HUES6 (cell line): ENCODE results near the gene ZNF236.
"Not testable (repeated sequence)": the region's sequence is repeated elsewhere in the genome, so short reads cannot be mapped to it uniquely, and the experiment has no call there.

ENCODE experiments used
- H3K27ac ChIP-seq: 2 replicates; pipeline ENCODE4 v1.7.0; 2013; ENCODE audit warnings: low read depth, mild to moderate bottlenecking, low read length, inconsistent platforms
- H3K27me3 ChIP-seq: 2 replicates; pipeline ENCODE4 v1.6.1; 2013; ENCODE audit warnings: low read length; ENCODE audit not compliant: control insufficient read depth, insufficient read depth
- H3K36me3 ChIP-seq: 2 replicates; pipeline ENCODE4 v1.6.1; 2013; ENCODE audit warnings: low read length; ENCODE audit not compliant: control insufficient read depth, insufficient read depth
- H3K4me1 ChIP-seq: 2 replicates; pipeline ENCODE4 v1.6.1; 2013; ENCODE audit warnings: low read length; ENCODE audit not compliant: control insufficient read depth, insufficient read depth
- H3K4me3 ChIP-seq: 2 replicates; pipeline ENCODE4 v1.5.1; 2013; ENCODE audit warnings: low read depth, low read length
- H3K9ac ChIP-seq: one replicate; pipeline ENCODE4 v1.6.1; 2013; ENCODE audit warnings: mild to moderate bottlenecking, low read length
- H3K9me3 ChIP-seq: 2 replicates; pipeline ENCODE4 v1.6.1; 2013; ENCODE audit warnings: low read depth, low read length; ENCODE audit not compliant: control insufficient read depth, insufficient read depth

ZNF236 gene

DNA sequence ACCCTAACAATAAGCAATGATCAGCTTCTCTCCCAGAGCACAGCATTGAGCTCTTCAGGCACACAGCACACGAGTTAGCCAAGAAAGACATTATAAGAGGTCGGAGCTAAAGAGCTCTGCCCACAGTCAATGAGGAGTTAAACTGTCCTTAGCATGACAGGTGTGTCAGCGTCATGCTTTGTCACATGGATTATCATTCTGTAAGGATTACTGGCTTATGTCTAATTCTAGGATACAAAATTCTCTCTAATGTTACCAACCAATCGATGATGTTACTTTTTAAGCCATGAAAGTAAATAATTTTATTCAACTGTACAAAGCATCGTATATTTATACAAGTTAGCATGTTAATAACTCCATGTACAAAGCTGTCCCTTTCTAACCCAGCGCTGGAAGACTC is 108.8 kb downstream of the ZNF236 start:
- H3K27ac ChIP-seq: no peak overlapping the region
- no peak overlapping the region for H3K9ac ChIP-seq
- peaks cover 39% of the 10 kb centered on the region for H3K36me3 ChIP-seq
- no peaks in the 10 kb centered on the region for H3K27me3 ChIP-seq
- H3K4me1 ChIP-seq: no peaks in the 10 kb centered on the region
- H3K4me3 ChIP-seq: no peak overlapping the region
- H3K9me3 ChIP-seq: no peaks in the 10 kb centered on the region

DNA sequence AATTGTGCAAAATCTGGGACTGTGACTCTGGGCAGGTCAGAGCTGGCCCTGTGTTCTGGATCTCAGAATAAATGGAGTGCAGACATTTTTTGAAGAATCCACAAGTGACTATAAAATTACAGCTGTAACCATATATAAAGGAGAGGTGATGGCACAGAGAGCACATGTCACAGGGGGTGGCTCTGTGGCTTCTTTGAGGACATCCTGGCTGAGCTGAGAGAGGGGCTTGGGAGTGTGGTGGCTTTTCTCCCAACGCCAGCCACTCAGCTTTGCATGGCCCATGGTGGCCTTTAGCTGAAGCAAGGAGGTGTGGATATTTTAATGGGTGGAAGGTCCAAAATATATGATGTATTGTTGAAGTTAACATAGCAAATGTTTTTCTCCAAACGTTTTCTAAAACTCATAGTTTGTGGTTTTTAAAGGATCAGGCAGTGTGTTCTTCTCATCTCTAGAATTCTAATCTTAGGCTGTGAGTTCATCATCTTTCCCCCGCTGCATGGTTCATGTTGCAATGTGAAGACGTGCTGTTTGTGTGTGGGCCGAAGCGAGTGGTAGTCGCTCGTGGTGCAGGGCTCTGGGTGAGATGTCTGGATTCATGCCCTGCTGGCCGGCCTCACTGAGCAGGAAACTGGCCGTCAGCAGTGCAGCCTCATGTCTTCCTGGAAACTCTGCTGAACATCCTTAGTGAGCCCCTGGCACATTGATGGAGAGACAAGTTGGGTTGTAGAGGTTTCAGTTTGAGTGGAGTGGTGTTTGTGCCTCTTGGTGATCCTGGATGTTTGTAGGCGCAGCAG is 109.9 kb downstream of the ZNF236 start:
- peaks cover 36% of the 10 kb centered on the region for H3K36me3 ChIP-seq
- H3K9me3 ChIP-seq: no peaks in the 10 kb centered on the region
- no peaks in the 10 kb centered on the region for H3K4me1 ChIP-seq
- no peak overlapping the region for H3K4me3 ChIP-seq
- no peaks in the 10 kb centered on the region for H3K27me3 ChIP-seq
- H3K9ac ChIP-seq: no peak overlapping the region
- H3K27ac ChIP-seq: no peak overlapping the region

DNA sequence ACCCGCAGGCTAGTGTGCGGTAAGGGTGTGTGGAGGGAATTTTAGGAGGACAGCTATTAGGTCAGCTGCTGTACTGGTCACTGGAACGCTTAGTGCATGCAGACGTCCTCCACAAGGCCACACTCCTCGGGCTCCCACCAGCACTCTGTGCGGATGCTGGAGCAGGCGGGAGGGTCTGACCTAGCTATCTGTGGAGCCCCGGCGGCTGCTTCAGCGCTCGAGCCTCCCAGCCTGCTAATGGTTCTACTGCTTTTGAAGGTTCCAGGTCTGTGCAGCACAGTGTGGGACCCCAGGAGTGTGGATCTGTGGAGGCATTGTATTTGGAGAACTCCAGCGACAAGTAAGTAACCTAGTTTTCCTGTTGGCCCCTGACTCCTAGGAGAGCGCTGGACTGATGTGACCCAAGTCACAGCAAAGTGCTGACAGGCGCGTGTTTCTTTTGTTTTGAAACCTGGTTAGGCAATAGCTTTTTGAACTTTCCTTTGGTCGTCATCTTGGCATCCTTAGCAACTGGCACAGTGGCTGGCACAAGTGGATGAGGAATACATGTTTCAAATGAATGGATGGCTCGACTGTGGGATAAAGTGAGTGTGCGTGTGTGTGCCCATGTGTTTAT is 113.5 kb downstream of the ZNF236 start:
- H3K27ac ChIP-seq: no peak overlapping the region
- peaks cover 45% of the 10 kb centered on the region for H3K36me3 ChIP-seq
- H3K9me3 ChIP-seq: no peaks in the 10 kb centered on the region
- no peak overlapping the region for H3K9ac ChIP-seq
- H3K27me3 ChIP-seq: no peaks in the 10 kb centered on the region
- no peak overlapping the region for H3K4me3 ChIP-seq
- H3K4me1 ChIP-seq: no peaks in the 10 kb centered on the region

DNA sequence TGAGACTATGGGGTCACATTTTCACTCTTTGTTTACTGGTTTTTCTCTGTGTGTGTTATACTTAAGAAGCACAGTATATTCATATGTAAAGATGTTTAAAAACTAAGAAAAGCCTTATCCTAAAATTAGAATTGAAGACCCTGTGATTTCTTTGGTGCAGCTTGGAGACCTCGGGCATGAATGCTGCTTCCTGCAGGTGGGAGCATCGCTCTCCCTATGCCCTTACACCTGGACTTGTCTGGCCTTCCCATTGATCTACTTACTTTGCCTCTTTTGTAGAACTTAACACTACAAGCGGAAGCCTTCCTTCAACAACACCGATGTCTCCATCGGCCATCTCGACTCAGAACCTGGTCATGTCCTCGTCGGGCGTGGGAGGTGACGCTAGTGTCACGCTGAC is 114.5 kb downstream of the ZNF236 start:
- H3K27ac ChIP-seq: no peak overlapping the region
- H3K9me3 ChIP-seq: no peaks in the 10 kb centered on the region
- no peak overlapping the region for H3K9ac ChIP-seq
- H3K36me3 ChIP-seq: peaks cover 43% of the 10 kb centered on the region
- H3K4me1 ChIP-seq: no peaks in the 10 kb centered on the region
- H3K27me3 ChIP-seq: no peaks in the 10 kb centered on the region
- no peak overlapping the region for H3K4me3 ChIP-seq

DNA sequence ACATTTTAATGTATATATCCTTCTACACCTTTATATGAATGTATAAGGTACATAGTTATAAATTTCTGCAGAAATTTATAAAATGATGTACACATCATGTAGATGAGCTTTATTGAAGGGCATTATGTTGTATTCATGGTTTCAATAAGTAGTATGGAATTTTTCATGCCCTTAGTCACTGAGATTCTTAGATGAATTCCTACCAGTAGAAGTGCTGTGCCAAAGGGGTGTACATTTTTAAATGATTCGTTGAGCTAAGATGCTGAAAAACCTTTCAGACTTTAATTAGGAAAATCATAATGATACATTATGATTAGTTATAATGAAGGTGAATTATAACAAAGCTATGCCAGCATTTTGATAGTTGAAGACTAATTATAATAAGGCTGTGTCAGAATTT is 115.2 kb downstream of the ZNF236 start:
- H3K9me3 ChIP-seq: no peaks in the 10 kb centered on the region
- no peak overlapping the region for H3K9ac ChIP-seq
- no peak overlapping the region for H3K27ac ChIP-seq
- H3K36me3 ChIP-seq: peaks cover 37% of the 10 kb centered on the region
- no peak overlapping the region for H3K4me3 ChIP-seq
- H3K4me1 ChIP-seq: no peaks in the 10 kb centered on the region
- H3K27me3 ChIP-seq: no peaks in the 10 kb centered on the region

DNA sequence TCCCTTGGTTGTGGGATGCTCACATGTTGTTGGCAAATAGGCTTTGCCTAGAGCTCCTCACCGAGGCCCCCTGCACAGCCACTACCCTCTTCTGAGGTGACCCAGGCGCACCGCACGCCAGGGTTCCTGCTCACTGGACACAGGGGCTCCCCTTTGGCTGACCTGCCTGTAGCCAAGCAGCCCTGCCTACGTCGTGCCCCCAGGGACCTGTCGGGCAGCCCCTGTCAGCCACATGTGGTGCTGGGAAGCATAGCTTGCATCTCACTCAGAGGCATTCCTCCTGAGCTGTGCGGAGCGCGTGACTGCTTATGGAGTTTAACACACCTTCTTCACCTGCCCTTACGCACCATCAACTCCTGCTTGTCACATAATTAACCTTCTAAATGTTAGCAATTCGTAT is 116.3 kb downstream of the ZNF236 start:
- Histone ChIP-seq H3K9me3 (no peaks in the 10 kb centered on the region), H3K4me1 (no peaks in the 10 kb centered on the region), H3K36me3 (peaks cover 37% of the 10 kb centered on the region)

DNA sequence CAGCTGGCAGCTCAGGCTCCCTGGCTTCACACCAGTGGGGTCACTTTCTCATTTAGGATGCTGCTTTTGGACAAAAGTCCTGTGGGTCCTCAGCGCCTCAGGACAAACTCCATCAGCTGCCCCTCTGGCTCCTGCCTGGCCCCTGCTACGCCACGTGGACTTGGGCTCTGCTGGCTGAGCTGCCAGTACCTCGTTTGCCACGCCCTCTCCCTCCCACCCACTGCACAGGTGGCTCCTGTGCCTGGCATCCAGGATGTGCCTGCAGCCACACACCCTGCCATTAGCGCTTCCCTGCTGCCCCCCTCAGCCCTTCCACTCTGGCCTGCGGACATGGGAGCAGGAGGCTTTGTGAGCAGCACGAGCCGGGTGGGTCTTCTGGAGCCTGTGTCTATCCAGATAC is 118.9 kb downstream of the ZNF236 start:
- H3K4me3 ChIP-seq: no peak overlapping the region
- no peak overlapping the region for H3K9ac ChIP-seq
- H3K4me1 ChIP-seq: no peaks in the 10 kb centered on the region
- H3K27me3 ChIP-seq: no peaks in the 10 kb centered on the region
- H3K36me3 ChIP-seq: peaks cover 36% of the 10 kb centered on the region
- H3K9me3 ChIP-seq: 0 out of 2 replicates have a peak, but pooled peaks cover 6% of the 10 kb centered on the region
- H3K27ac ChIP-seq: no peak overlapping the region

More for the DNA sequence above, 116.3 kb downstream of the ZNF236 start:
- no peak overlapping the region for H3K9ac ChIP-seq
- no peaks in the 10 kb centered on the region for H3K27me3 ChIP-seq
- H3K27ac ChIP-seq: no peak overlapping the region
- H3K4me3 ChIP-seq: no peak overlapping the region

DNA sequence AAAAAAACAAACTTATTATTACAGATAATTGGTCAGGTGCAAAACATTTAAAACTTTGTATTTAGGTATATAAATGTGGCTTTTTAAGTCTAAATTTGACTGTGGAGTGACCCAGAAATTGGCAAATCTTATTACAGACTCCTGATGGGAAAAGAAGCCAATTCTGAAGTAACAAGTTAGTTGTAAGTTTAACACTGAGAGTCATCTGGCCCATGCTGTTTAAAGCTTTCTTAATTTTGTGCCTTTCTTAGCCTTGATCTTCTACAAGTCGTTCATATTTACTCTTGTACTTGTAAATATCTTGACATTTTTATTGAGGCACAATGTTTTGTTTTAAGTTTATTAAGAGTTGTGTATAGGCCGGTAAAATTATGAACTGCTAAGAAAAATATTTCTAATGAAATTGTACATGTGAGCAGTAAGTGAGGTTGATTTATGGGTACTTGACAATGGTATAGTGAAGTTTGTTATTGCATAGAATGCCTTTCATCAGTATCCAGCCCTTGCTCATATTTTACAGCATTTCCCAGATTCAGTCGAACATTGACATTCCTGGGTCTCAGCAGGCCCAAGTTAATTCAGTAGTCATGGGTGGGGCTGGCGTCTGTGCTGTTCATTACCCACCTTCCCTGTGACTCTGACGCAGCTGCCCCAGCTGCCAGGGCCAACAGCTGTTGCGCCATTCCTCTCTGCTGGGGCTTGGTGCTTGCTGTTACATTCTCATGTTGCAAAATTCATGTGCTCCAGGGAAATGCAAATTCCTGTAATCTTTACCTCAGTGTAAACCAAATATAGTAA is 121.4 kb downstream of the ZNF236 start:
- Histone ChIP-seq H3K27ac (no peak overlapping the region), H3K4me1 (no peaks in the 10 kb centered on the region), H3K9me3 (0 out of 2 replicates have a peak, but pooled peaks cover 6% of the 10 kb centered on the region), H3K9ac (no peak overlapping the region), H3K27me3 (no peaks in the 10 kb centered on the region), H3K36me3 (peaks cover 35% of the 10 kb centered on the region), H3K4me3 (no peak overlapping the region)

DNA sequence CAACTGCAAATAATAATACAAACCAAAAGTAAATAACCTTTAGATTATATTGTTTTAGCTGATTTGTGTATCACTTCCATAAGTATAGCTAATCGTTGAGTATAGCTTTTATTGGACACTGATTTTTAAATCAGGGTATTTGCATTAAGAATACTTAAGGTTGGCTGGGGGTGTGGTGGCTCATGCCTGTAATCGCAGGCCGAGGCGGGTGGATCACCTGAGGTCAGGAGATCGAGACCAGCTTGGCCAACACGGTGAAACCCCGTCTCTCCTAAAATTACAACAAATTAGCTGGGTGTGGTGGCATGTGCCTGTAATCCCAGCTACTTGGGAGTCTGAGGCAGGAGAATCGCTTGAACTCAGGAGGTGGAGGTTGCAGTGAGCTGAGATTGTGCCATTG is 122.0 kb downstream of the ZNF236 start:
- not testable (repeated sequence) for H3K9ac ChIP-seq, H3K9me3 ChIP-seq, H3K27me3 ChIP-seq, H3K4me3 ChIP-seq, H3K27ac ChIP-seq, H3K4me1 ChIP-seq
- H3K36me3 ChIP-seq: peaks cover 32% of the 10 kb centered on the region

DNA sequence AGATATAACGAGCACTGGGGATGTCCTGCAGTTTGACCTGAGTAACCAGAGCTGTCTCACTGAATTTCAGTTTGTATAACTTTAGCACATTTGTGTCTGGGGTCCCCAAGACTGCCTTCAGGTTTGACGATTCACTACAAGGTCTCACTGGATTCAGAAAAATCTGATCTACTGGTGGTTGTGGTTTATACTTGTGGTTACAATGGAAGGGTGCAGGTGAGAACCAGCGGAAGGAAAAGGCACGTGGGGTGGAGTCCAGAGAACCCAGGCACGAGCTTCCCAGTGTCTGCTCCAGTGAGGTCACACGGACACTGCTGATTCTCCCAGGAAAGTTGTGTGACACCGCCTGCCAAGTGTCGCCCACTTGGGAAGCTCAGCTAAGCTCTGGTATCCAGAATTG is 126.0 kb downstream of the ZNF236 start:
- Histone ChIP-seq H3K4me1 (no peaks in the 10 kb centered on the region), H3K27ac (no peak overlapping the region), H3K9ac (no peak overlapping the region), H3K4me3 (no peak overlapping the region), H3K9me3 (0 out of 2 replicates have a peak, but pooled peaks cover 6% of the 10 kb centered on the region), H3K27me3 (no peaks in the 10 kb centered on the region), H3K36me3 (peaks cover 45% of the 10 kb centered on the region)
